GM12873 (cell line): ENCODE results near the gene HMG20A.

Experiments
- CTCF ChIP-seq: IDR thresholded peaks from 2 replicates; pipeline ENCODE4 v1.5.1; 2012; ENCODE audit warnings: low read depth, mild to moderate bottlenecking, moderate library complexity, low read length, control low read depth; ENCODE audit not compliant: insufficient read depth; ENCODE audit errors: missing control alignments

HMG20A gene

GRCh38 chr15:77416148-77416455 is 4.6 kb upstream of the HMG20A start:
- TF ChIP-seq CTCF = no peak

- TF ChIP-seq CTCF = no peak
Measured at GRCh38 chr15:77416954-77417353, 3.7 kb upstream of the HMG20A start.

- no peak for TF ChIP-seq CTCF
Measured at GRCh38 chr15:77417602-77418001, 3.1 kb upstream of the HMG20A start.

GRCh38 chr15:77418391-77418965 is 2.2 kb upstream of the HMG20A start:
- TF ChIP-seq CTCF = no peak

GRCh38 chr15:77418966-77419835 is 1.5 kb upstream of the HMG20A start:
- peak; percentile 34 for TF ChIP-seq CTCF

- no peak for TF ChIP-seq CTCF
Measured at GRCh38 chr15:77419836-77420609, 665 bp upstream of the HMG20A start, which contains the start of gene PEAK1. PEAK1 (minus strand) TSS chr15:77420104; CDS start chr15:77181926, 238,178 bp downstream.

- TF ChIP-seq CTCF = no peak
Measured at GRCh38 chr15:77421370-77421700, 647 bp downstream of the HMG20A start.
